Umbilical cord (tissue), 2 donors: ENCODE data around the gene TLR9. TPM values are rescaled to one million over a fixed set of nuclear protein-coding genes. Genes with fewer than 3 reads are reported as not detected.
"Not testable (repeated sequence)": the region's sequence is repeated elsewhere in the genome, so short reads cannot be mapped to it uniquely, and the experiment has no call there.

Source experiments
- DNase-seq: peaks from one replicate; pipeline ENCODE4 v3.0.0-alpha.2; 2015; ENCODE audit warnings: low spot score
- total RNA-seq: library from RNA; depleted of rRNA; stranded (reverse); fragments of >200 nt; gene quantifications from one replicate; pipeline ENCODE4 v1.2.3, GENCODE V29; 2014; ENCODE audit warnings: low replicate concordance; ENCODE audit not compliant: insufficient read depth

TLR9 gene
- total RNA-seq, 1 donor from 2014 or later, result 0.24 TPM

GRCh38 chr3:52195823-52196331 is 29.6 kb downstream of the TLR9 start:
- DNase-seq, result peak; percentile 32

- no peak for DNase-seq
These were observed 30.2 kb downstream of the TLR9 start for GRCh38 chr3:52195291-52195597.

- peak; percentile 78 for DNase-seq
These were observed 30.8 kb downstream of the TLR9 start for GRCh38 chr3:52194485-52195290.

GRCh38 chr3:52193065-52193464 is 32.4 kb downstream of the TLR9 start:
- DNase-seq, result no peak

- no peak for DNase-seq
These were observed 33.8 kb downstream of the TLR9 start for GRCh38 chr3:52191663-52192062.

GRCh38 chr3:52190294-52191074 is 35.0 kb downstream of the TLR9 start:
- DNase-seq, result no peak

GRCh38 chr3:52188556-52188955 is 36.9 kb downstream of the TLR9 start:
- DNase-seq, result no peak

GRCh38 chr3:52186729-52187128 is 38.7 kb downstream of the TLR9 start:
- DNase-seq, result no peak

- no peak for DNase-seq
These were observed 39.6 kb downstream of the TLR9 start for GRCh38 chr3:52185837-52186236.

- no peak for DNase-seq
These were observed 40.1 kb downstream of the TLR9 start for GRCh38 chr3:52185311-52185710.

- no peak for DNase-seq
These were observed 40.8 kb downstream of the TLR9 start for GRCh38 chr3:52184690-52185089.

- DNase-seq, result no peak
These were observed 41.5 kb downstream of the TLR9 start for GRCh38 chr3:52183786-52184445.

- DNase-seq, result no peak
These were observed 42.8 kb downstream of the TLR9 start for GRCh38 chr3:52182691-52183090.

- no peak for DNase-seq
These were observed 43.2 kb downstream of the TLR9 start for GRCh38 chr3:52182196-52182595.

GRCh38 chr3:52181543-52181942 is 43.9 kb downstream of the TLR9 start:
- no peak for DNase-seq

- no peak for DNase-seq
These were observed 46.9 kb downstream of the TLR9 start for GRCh38 chr3:52178537-52178936.

- not testable (repeated sequence) for DNase-seq
These were observed 47.3 kb downstream of the TLR9 start for GRCh38 chr3:52178126-52178525.

GRCh38 chr3:52177701-52178042 is 47.8 kb downstream of the TLR9 start:
- DNase-seq, result no peak

- no peak for DNase-seq
These were observed 48.3 kb downstream of the TLR9 start for GRCh38 chr3:52176951-52177700.

- no peak for DNase-seq
These were observed 49.2 kb downstream of the TLR9 start for GRCh38 chr3:52176180-52176752.

- DNase-seq, result no peak
These were observed 49.8 kb downstream of the TLR9 start for GRCh38 chr3:52175416-52176179.
